HG02885 (cell line): Measurements from ENCODE around the gene CEACAM16.

ENCODE experiments used
- ATAC-seq: cut with Tn5 transposase; IDR thresholded peaks from one replicate; pipeline ENCODE4 v1.9.1; 2021; ENCODE audit warnings: mild to moderate bottlenecking; ENCODE audit not compliant: unreplicated experiment, poor library complexity

The CEACAM16 gene

GRCh38 chr19:44756089-44756562, 57.2 kb downstream of the CEACAM16 start:
- no peak for ATAC-seq

GRCh38 chr19:44757057-44757734, 58.2 kb downstream of the CEACAM16 start:
- no peak for ATAC-seq

- ATAC-seq, result no peak
These were observed 59.0 kb downstream of the CEACAM16 start for GRCh38 chr19:44757735-44758505.

- ATAC-seq, result no peak
These were observed 59.6 kb downstream of the CEACAM16 start for GRCh38 chr19:44758596-44758995.

GRCh38 chr19:44759083-44759804, 60.3 kb downstream of the CEACAM16 start:
- ATAC-seq, result no peak
